Measurements from ENCODE around the gene BCAS3.

The BCAS3 gene

GRCh38 chr17:61132524-61132923 lies 454.9 kb downstream of the BCAS3 start:
- Histone ChIP-seq H3K4me1 (ENCODE audit: control insufficient read depth, insufficient read depth, low read length) (no peaks in the 10 kb centered on the region), H3K4me3 (ENCODE audit: insufficient read depth, low read depth, low read length) (no peak overlapping the region), H3K27ac (ENCODE audit: insufficient read depth, low read depth, low read length, poor library complexity, severe bottlenecking) (no peak overlapping the region), H3K27me3 (ENCODE audit: control insufficient read depth, insufficient read depth, low read length, poor library complexity, severe bottlenecking) (no peaks in the 10 kb centered on the region), H3K36me3 (ENCODE audit: control insufficient read depth, insufficient read depth, low read length) (no peaks in the 10 kb centered on the region), H3K9me3 (ENCODE audit: control insufficient read depth, low read length) (no peaks in the 10 kb centered on the region)
- 89 to 93% methylated on average over 4 of the region's 4 CpGs for WGBS, 2 experiments

- H3K4me3 ChIP-seq (ENCODE audit: insufficient read depth, low read depth, low read length): no peak overlapping the region
- H3K9me3 ChIP-seq (ENCODE audit: control insufficient read depth, low read length): no peaks in the 10 kb centered on the region
- no peak overlapping the region for H3K27ac ChIP-seq (ENCODE audit: insufficient read depth, low read depth, low read length, poor library complexity, severe bottlenecking)
- H3K36me3 ChIP-seq (ENCODE audit: control insufficient read depth, insufficient read depth, low read length): no peaks in the 10 kb centered on the region
- H3K4me1 ChIP-seq (ENCODE audit: control insufficient read depth, insufficient read depth, low read length): no peaks in the 10 kb centered on the region
- 93 to 95% methylated on average over 1 of the region's 1 CpG for WGBS, 2 experiments
- H3K27me3 ChIP-seq (ENCODE audit: control insufficient read depth, insufficient read depth, low read length, poor library complexity, severe bottlenecking): no peaks in the 10 kb centered on the region
Measured at GRCh38 chr17:61133853-61134252, 456.2 kb downstream of the BCAS3 start.

- Histone ChIP-seq H3K4me1 (ENCODE audit: control insufficient read depth, insufficient read depth, low read length) (no peaks in the 10 kb centered on the region), H3K36me3 (ENCODE audit: control insufficient read depth, insufficient read depth, low read length) (no peaks in the 10 kb centered on the region), H3K27ac (ENCODE audit: insufficient read depth, low read depth, low read length, poor library complexity, severe bottlenecking) (no peak overlapping the region), H3K4me3 (ENCODE audit: insufficient read depth, low read depth, low read length) (no peak overlapping the region), H3K9me3 (ENCODE audit: control insufficient read depth, low read length) (no peaks in the 10 kb centered on the region), H3K27me3 (ENCODE audit: control insufficient read depth, insufficient read depth, low read length, poor library complexity, severe bottlenecking) (no peaks in the 10 kb centered on the region)
- WGBS, 2 experiments: 87 to 95% methylated on average over 5 to 6 of the region's 6 CpGs
Measured at GRCh38 chr17:61134551-61135235, 457.0 kb downstream of the BCAS3 start.

- no peaks in the 10 kb centered on the region for H3K4me1 ChIP-seq (ENCODE audit: control insufficient read depth, insufficient read depth, low read length)
- no peaks in the 10 kb centered on the region for H3K36me3 ChIP-seq (ENCODE audit: control insufficient read depth, insufficient read depth, low read length)
- 88 to 92% methylated on average over 14 of the region's 14 CpGs for WGBS, 2 experiments
- H3K27me3 ChIP-seq (ENCODE audit: control insufficient read depth, insufficient read depth, low read length, poor library complexity, severe bottlenecking): no peaks in the 10 kb centered on the region
- no peaks in the 10 kb centered on the region for H3K9me3 ChIP-seq (ENCODE audit: control insufficient read depth, low read length)
- H3K4me3 ChIP-seq (ENCODE audit: insufficient read depth, low read depth, low read length): no peak overlapping the region
- H3K27ac ChIP-seq (ENCODE audit: insufficient read depth, low read depth, low read length, poor library complexity, severe bottlenecking): no peak overlapping the region
Measured at GRCh38 chr17:61135782-61136181, 458.1 kb downstream of the BCAS3 start.

GRCh38 chr17:61136296-61136695 lies 458.6 kb downstream of the BCAS3 start:
- H3K4me3 ChIP-seq (ENCODE audit: insufficient read depth, low read depth, low read length): no peak overlapping the region
- H3K4me1 ChIP-seq (ENCODE audit: control insufficient read depth, insufficient read depth, low read length): no peaks in the 10 kb centered on the region
- no peak overlapping the region for H3K27ac ChIP-seq (ENCODE audit: insufficient read depth, low read depth, low read length, poor library complexity, severe bottlenecking)
- H3K27me3 ChIP-seq (ENCODE audit: control insufficient read depth, insufficient read depth, low read length, poor library complexity, severe bottlenecking): no peaks in the 10 kb centered on the region
- no peaks in the 10 kb centered on the region for H3K9me3 ChIP-seq (ENCODE audit: control insufficient read depth, low read length)
- no peaks in the 10 kb centered on the region for H3K36me3 ChIP-seq (ENCODE audit: control insufficient read depth, insufficient read depth, low read length)
- 92 to 94% methylated on average over 7 of the region's 7 CpGs for WGBS, 2 experiments

- Histone ChIP-seq H3K4me3 (ENCODE audit: insufficient read depth, low read depth, low read length) (no peak overlapping the region), H3K9me3 (ENCODE audit: control insufficient read depth, low read length) (no peaks in the 10 kb centered on the region), H3K36me3 (ENCODE audit: control insufficient read depth, insufficient read depth, low read length) (no peaks in the 10 kb centered on the region), H3K27me3 (ENCODE audit: control insufficient read depth, insufficient read depth, low read length, poor library complexity, severe bottlenecking) (no peaks in the 10 kb centered on the region), H3K4me1 (ENCODE audit: control insufficient read depth, insufficient read depth, low read length) (no peaks in the 10 kb centered on the region), H3K27ac (ENCODE audit: insufficient read depth, low read depth, low read length, poor library complexity, severe bottlenecking) (no peak overlapping the region)
- 90 to 94% methylated on average over 4 of the region's 4 CpGs for WGBS, 2 experiments
Measured at GRCh38 chr17:61139219-61139618, 461.6 kb downstream of the BCAS3 start.

- Histone ChIP-seq H3K9me3 (ENCODE audit: control insufficient read depth, low read length) (no peaks in the 10 kb centered on the region), H3K4me1 (ENCODE audit: control insufficient read depth, insufficient read depth, low read length) (peaks cover under 1% of the 10 kb centered on the region), H3K27me3 (ENCODE audit: control insufficient read depth, insufficient read depth, low read length, poor library complexity, severe bottlenecking) (no peaks in the 10 kb centered on the region), H3K27ac (ENCODE audit: insufficient read depth, low read depth, low read length, poor library complexity, severe bottlenecking) (no peak overlapping the region), H3K4me3 (ENCODE audit: insufficient read depth, low read depth, low read length) (no peak overlapping the region), H3K36me3 (ENCODE audit: control insufficient read depth, insufficient read depth, low read length) (no peaks in the 10 kb centered on the region)
- 97 to 98% methylated on average over 3 of the region's 3 CpGs for WGBS, 2 experiments
Measured at GRCh38 chr17:61140081-61140786, 462.6 kb downstream of the BCAS3 start.

GRCh38 chr17:61143026-61143425 lies 465.4 kb downstream of the BCAS3 start:
- no peaks in the 10 kb centered on the region for H3K27me3 ChIP-seq (ENCODE audit: control insufficient read depth, insufficient read depth, low read length, poor library complexity, severe bottlenecking)
- no peak overlapping the region for H3K4me3 ChIP-seq (ENCODE audit: insufficient read depth, low read depth, low read length)
- no peaks in the 10 kb centered on the region for H3K36me3 ChIP-seq (ENCODE audit: control insufficient read depth, insufficient read depth, low read length)
- no CpG with 5 or more reads among the region's 1 CpG for whole genome bisulfite sequencing, 2 experiments
- peaks cover 7% of the 10 kb centered on the region for H3K4me1 ChIP-seq (ENCODE audit: control insufficient read depth, insufficient read depth, low read length)
- no peaks in the 10 kb centered on the region for H3K9me3 ChIP-seq (ENCODE audit: control insufficient read depth, low read length)
- no peak overlapping the region for H3K27ac ChIP-seq (ENCODE audit: insufficient read depth, low read depth, low read length, poor library complexity, severe bottlenecking)

- WGBS, 2 experiments: 89 to 90% methylated on average over 2 of the region's 2 CpGs
- no peaks in the 10 kb centered on the region for H3K27me3 ChIP-seq (ENCODE audit: control insufficient read depth, insufficient read depth, low read length, poor library complexity, severe bottlenecking)
- H3K9me3 ChIP-seq (ENCODE audit: control insufficient read depth, low read length): no peaks in the 10 kb centered on the region
- H3K27ac ChIP-seq (ENCODE audit: insufficient read depth, low read depth, low read length, poor library complexity, severe bottlenecking): no peak overlapping the region
- H3K36me3 ChIP-seq (ENCODE audit: control insufficient read depth, insufficient read depth, low read length): no peaks in the 10 kb centered on the region
- no peak overlapping the region for H3K4me3 ChIP-seq (ENCODE audit: insufficient read depth, low read depth, low read length)
- peaks cover 7% of the 10 kb centered on the region for H3K4me1 ChIP-seq (ENCODE audit: control insufficient read depth, insufficient read depth, low read length)
Measured at GRCh38 chr17:61144137-61144536, 466.5 kb downstream of the BCAS3 start.

- Histone ChIP-seq H3K4me1 (ENCODE audit: control insufficient read depth, insufficient read depth, low read length) (peaks cover 7% of the 10 kb centered on the region), H3K4me3 (ENCODE audit: insufficient read depth, low read depth, low read length) (no peak overlapping the region), H3K36me3 (ENCODE audit: control insufficient read depth, insufficient read depth, low read length) (no peaks in the 10 kb centered on the region), H3K27ac (ENCODE audit: insufficient read depth, low read depth, low read length, poor library complexity, severe bottlenecking) (no peak overlapping the region), H3K9me3 (ENCODE audit: control insufficient read depth, low read length) (no peaks in the 10 kb centered on the region), H3K27me3 (ENCODE audit: control insufficient read depth, insufficient read depth, low read length, poor library complexity, severe bottlenecking) (no peaks in the 10 kb centered on the region)
- WGBS, 2 experiments: 83 to 86% methylated on average over 9 to 11 of the region's 11 CpGs
Measured at GRCh38 chr17:61144617-61145564, 467.2 kb downstream of the BCAS3 start.
